HL-60 (cell line): Measurements from ENCODE around the gene LRP6.

ENCODE experiments used
- DNase-seq, 2 experiments: peaks; one replicate each; pipeline ENCODE4 v3.0.0-alpha.2; 2010 to 2020; ENCODE audit warnings: low read depth in 1 of 2, low spot score in 1 of 2
- H3K27ac ChIP-seq: fragments of 250-450 bp; sonication (Bioruptor Pico); replicated peaks from 2 replicates; pipeline ENCODE4 v1.5.1; 2020; ENCODE audit warnings: mild to moderate bottlenecking, moderate library complexity
- H3K27me3 ChIP-seq: fragments of 250-450 bp; sonication (Bioruptor Pico); 2 replicates; pipeline ENCODE4 v1.5.1; 2021; ENCODE audit warnings: mild to moderate bottlenecking, moderate library complexity; ENCODE audit not compliant: insufficient read depth, poor library complexity, severe bottlenecking
- H3K4me3 ChIP-seq: replicated peaks from 2 replicates; pipeline ENCODE4 v1.5.1; 2011; ENCODE audit warnings: mild to moderate bottlenecking, control low read depth, low read length; ENCODE audit not compliant: insufficient read depth
- CTCF ChIP-seq: IDR thresholded peaks from one replicate; pipeline ENCODE4 v1.5.1; 2011; ENCODE audit warnings: low read length, control low read depth, inconsistent platforms; ENCODE audit not compliant: insufficient read depth
- GABPA ChIP-seq: IDR thresholded peaks from 2 replicates; pipeline ENCODE4 v1.6.1; 2012; ENCODE audit warnings: low read depth
- POLR2AphosphoS5 ChIP-seq: IDR thresholded peaks from 2 replicates; pipeline ENCODE4 v1.6.1; 2012; ENCODE audit warnings: low read depth
- SPI1 ChIP-seq: IDR thresholded peaks from 2 replicates; pipeline ENCODE4 v1.6.1; 2012; ENCODE audit warnings: low read depth, mild to moderate bottlenecking, borderline replicate concordance
- TF ChIP-seq, protein P1 (sequence below): IDR thresholded peaks from 2 replicates; pipeline ENCODE4 v1.6.1; 2012; ENCODE audit warnings: low read depth; ENCODE audit not compliant: insufficient replicate concordance

LRP6 gene

GRCh38 chr12:12091071-12091470, 175.8 kb downstream of the LRP6 start:
- Histone ChIP-seq H3K27ac (no peak overlapping the region), H3K27me3 (peaks cover 7% of the 10 kb centered on the region), H3K4me3 (no peak overlapping the region)
- no peak for DNase-seq
- no peak for TF ChIP-seq POLR2AphosphoS5
- TF ChIP-seq CTCF: no peak
- no peak for TF ChIP-seq SPI1

DNA sequence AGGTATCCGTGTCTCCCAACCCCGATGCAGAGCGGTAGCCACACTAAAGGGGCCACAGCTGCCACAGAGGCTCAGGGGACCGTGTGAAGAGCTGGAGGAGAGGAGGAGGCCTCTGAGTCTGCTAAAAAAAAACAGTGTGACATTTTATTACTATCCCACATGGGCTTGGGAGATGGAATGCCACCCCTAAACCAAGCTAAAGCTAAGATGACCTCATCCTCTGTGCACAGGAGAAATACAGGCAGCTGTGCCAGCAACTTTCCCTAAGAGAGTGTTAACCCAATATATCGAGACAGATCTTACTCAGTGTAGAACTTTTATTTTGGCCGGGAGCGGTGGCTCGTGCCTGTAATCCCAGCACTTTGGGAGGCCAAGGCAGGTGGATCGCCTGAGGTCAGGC, 178.1 kb downstream of the LRP6 start:
- Histone ChIP-seq H3K27me3 (peaks cover 3% of the 10 kb centered on the region), H3K27ac (no peak overlapping the region), H3K4me3 (no peak overlapping the region)
- no peak for TF ChIP-seq GABPA
- TF ChIP-seq SPI1: no peak
- no peak for TF ChIP-seq POLR2AphosphoS5
- TF ChIP-seq, protein P1, sequence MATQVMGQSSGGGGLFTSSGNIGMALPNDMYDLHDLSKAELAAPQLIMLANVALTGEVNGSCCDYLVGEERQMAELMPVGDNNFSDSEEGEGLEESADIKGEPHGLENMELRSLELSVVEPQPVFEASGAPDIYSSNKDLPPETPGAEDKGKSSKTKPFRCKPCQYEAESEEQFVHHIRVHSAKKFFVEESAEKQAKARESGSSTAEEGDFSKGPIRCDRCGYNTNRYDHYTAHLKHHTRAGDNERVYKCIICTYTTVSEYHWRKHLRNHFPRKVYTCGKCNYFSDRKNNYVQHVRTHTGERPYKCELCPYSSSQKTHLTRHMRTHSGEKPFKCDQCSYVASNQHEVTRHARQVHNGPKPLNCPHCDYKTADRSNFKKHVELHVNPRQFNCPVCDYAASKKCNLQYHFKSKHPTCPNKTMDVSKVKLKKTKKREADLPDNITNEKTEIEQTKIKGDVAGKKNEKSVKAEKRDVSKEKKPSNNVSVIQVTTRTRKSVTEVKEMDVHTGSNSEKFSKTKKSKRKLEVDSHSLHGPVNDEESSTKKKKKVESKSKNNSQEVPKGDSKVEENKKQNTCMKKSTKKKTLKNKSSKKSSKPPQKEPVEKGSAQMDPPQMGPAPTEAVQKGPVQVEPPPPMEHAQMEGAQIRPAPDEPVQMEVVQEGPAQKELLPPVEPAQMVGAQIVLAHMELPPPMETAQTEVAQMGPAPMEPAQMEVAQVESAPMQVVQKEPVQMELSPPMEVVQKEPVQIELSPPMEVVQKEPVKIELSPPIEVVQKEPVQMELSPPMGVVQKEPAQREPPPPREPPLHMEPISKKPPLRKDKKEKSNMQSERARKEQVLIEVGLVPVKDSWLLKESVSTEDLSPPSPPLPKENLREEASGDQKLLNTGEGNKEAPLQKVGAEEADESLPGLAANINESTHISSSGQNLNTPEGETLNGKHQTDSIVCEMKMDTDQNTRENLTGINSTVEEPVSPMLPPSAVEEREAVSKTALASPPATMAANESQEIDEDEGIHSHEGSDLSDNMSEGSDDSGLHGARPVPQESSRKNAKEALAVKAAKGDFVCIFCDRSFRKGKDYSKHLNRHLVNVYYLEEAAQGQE: no peak
- TF ChIP-seq CTCF: no peak
- DNase-seq: no peak

DNA sequence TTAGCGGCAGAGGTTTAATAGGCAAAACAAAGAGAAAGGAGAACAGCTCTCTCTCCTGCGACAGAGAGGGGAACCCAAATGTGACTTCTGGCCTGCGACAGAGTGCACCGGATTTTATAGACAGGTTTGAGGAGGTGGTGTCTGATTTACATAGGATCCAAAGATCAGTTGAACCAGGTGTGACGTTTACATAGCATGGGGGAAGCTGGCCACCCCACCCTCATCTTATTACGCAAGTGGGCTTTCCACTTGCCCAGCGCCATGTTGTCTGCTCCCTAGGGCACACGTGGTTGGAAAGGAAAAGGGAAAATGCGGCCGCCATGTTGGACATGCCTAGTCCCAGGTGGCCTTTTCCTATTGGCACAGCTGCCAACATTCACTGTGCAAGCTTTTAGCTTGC, 178.7 kb downstream of the LRP6 start:
- H3K27me3 ChIP-seq: peaks cover 3% of the 10 kb centered on the region

More for the DNA sequence above, 178.7 kb downstream of the LRP6 start:
- Histone ChIP-seq H3K4me3 (no peak overlapping the region), H3K27ac (no peak overlapping the region)
- no peak for DNase-seq
- TF ChIP-seq, protein P1: no peak
- no peak for TF ChIP-seq SPI1
- TF ChIP-seq POLR2AphosphoS5: no peak
- no peak for TF ChIP-seq GABPA
- no peak for TF ChIP-seq CTCF
